Liver (tissue), 3 donors: ENCODE data around the gene TTC9C.

ENCODE experiments used
- ATF3 ChIP-seq: IDR thresholded peaks from 2 replicates; pipeline ENCODE4 v1.6.1; 2016; ENCODE audit warnings: antibody characterized with exemption
- EGR1 ChIP-seq, 2 donors: IDR thresholded peaks; 2 replicates each; pipeline ENCODE4 v1.6.1; 2016 to 2018; ENCODE audit warnings: antibody characterized with exemption in 2 of 2, low read depth in 2 of 2
- FOXA1 ChIP-seq: IDR thresholded peaks from 2 replicates; pipeline ENCODE4 v1.6.1; 2016; ENCODE audit warnings: antibody characterized with exemption
- GABPA ChIP-seq, 2 donors: IDR thresholded peaks in 1 of 2; conservative IDR thresholded peaks in 1 of 2; 2 replicates each; pipeline ENCODE4 v1.6.1; 2016; ENCODE audit warnings: antibody characterized with exemption in 2 of 2, mild to moderate bottlenecking in 1 of 2, moderate library complexity in 1 of 2
- JUND ChIP-seq, 2 donors: IDR thresholded peaks; 2 replicates each; pipeline ENCODE4 v1.6.1; 2016; ENCODE audit warnings: antibody characterized with exemption in 2 of 2
- MAX ChIP-seq: IDR thresholded peaks from 2 replicates; pipeline ENCODE4 v1.6.1; 2016; ENCODE audit warnings: antibody characterized with exemption
- NR2F2 ChIP-seq: IDR thresholded peaks from 2 replicates; pipeline ENCODE4 v1.6.1; 2016; ENCODE audit warnings: antibody characterized with exemption
- RAD21 ChIP-seq, 2 donors: IDR thresholded peaks; 2 replicates each; pipeline ENCODE4 v1.6.1; 2016; ENCODE audit warnings: antibody characterized with exemption in 2 of 2, mild to moderate bottlenecking in 2 of 2
- RXRA ChIP-seq, 2 donors: IDR thresholded peaks; 2 replicates each; pipeline ENCODE4 v1.6.1; 2017 to 2018; ENCODE audit warnings: antibody characterized with exemption in 2 of 2, mild to moderate bottlenecking in 1 of 2
- SP1 ChIP-seq: IDR thresholded peaks from 2 replicates; pipeline ENCODE4 v1.6.1; 2018; ENCODE audit warnings: antibody characterized with exemption, mild to moderate bottlenecking
- TAF1 ChIP-seq: conservative IDR thresholded peaks from 2 replicates; pipeline ENCODE4 v1.6.1; 2016; ENCODE audit warnings: antibody characterized with exemption, mild to moderate bottlenecking
- YY1 ChIP-seq: IDR thresholded peaks from 2 replicates; pipeline ENCODE4 v1.6.1; 2016; ENCODE audit warnings: antibody characterized with exemption, mild to moderate bottlenecking
- TF ChIP-seq, protein P1 (sequence below): fragments of 150-350 bp; IDR thresholded peaks from 2 replicates; pipeline ENCODE4 v1.5.1; 2017; ENCODE audit warnings: improper control_type of control experiment, low read depth, low read length; ENCODE audit not compliant: missing input control
- TF ChIP-seq, protein P2 (sequence below): IDR thresholded peaks from 2 replicates; pipeline ENCODE4 v1.6.1; 2016; ENCODE audit warnings: antibody characterized with exemption, mild to moderate bottlenecking
- donor health status: healthy.
- donor health status: healthy.

DNA sequence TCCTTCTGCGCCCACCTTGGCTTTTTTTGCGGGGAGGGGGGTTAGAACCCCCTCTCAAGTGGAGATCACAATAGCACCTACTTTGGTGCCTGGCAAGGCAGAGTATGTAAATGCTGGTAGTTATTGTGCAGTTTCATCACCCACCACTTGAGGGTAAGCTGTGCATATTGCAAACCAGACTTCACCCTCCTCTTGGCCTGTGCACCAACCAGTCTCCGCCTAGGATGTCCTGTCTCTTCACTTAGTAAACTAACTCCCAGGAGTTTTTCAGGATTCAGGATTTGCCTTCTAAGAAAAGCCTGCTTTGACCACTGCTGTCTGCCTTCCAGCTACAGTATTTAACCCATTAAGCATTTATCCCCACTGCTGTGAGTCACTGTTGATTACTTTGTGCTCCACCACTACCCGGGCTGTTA, 47.5 kb upstream of the TTC9C start:
- TF ChIP-seq GABPA (IDR thresholded peaks at IDR 0.05 in 1 of 2, conservative IDR thresholded peaks at IDR 0.05 in 1 of 2) (peak in 1 of 2 donors; percentile 14), JUND (IDR thresholded peaks at IDR 0.05) (no peak), RAD21 (IDR thresholded peaks at IDR 0.05) (peak; percentile 77 to 79), SP1 (no peak), YY1 (no peak), EGR1 (IDR thresholded peaks at IDR 0.05; ENCODE audit: low read depth in 2 of 2) (no peak), FOXA1 (no peak), NR2F2 (no peak), RXRA (IDR thresholded peaks at IDR 0.05) (no peak), ATF3 (no peak), MAX (no peak), TAF1 (no peak)
- TF ChIP-seq, protein P1, sequence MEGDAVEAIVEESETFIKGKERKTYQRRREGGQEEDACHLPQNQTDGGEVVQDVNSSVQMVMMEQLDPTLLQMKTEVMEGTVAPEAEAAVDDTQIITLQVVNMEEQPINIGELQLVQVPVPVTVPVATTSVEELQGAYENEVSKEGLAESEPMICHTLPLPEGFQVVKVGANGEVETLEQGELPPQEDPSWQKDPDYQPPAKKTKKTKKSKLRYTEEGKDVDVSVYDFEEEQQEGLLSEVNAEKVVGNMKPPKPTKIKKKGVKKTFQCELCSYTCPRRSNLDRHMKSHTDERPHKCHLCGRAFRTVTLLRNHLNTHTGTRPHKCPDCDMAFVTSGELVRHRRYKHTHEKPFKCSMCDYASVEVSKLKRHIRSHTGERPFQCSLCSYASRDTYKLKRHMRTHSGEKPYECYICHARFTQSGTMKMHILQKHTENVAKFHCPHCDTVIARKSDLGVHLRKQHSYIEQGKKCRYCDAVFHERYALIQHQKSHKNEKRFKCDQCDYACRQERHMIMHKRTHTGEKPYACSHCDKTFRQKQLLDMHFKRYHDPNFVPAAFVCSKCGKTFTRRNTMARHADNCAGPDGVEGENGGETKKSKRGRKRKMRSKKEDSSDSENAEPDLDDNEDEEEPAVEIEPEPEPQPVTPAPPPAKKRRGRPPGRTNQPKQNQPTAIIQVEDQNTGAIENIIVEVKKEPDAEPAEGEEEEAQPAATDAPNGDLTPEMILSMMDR, result peak; percentile 61
- TF ChIP-seq, protein P2, sequence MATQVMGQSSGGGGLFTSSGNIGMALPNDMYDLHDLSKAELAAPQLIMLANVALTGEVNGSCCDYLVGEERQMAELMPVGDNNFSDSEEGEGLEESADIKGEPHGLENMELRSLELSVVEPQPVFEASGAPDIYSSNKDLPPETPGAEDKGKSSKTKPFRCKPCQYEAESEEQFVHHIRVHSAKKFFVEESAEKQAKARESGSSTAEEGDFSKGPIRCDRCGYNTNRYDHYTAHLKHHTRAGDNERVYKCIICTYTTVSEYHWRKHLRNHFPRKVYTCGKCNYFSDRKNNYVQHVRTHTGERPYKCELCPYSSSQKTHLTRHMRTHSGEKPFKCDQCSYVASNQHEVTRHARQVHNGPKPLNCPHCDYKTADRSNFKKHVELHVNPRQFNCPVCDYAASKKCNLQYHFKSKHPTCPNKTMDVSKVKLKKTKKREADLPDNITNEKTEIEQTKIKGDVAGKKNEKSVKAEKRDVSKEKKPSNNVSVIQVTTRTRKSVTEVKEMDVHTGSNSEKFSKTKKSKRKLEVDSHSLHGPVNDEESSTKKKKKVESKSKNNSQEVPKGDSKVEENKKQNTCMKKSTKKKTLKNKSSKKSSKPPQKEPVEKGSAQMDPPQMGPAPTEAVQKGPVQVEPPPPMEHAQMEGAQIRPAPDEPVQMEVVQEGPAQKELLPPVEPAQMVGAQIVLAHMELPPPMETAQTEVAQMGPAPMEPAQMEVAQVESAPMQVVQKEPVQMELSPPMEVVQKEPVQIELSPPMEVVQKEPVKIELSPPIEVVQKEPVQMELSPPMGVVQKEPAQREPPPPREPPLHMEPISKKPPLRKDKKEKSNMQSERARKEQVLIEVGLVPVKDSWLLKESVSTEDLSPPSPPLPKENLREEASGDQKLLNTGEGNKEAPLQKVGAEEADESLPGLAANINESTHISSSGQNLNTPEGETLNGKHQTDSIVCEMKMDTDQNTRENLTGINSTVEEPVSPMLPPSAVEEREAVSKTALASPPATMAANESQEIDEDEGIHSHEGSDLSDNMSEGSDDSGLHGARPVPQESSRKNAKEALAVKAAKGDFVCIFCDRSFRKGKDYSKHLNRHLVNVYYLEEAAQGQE, result no peak
